ENCODE results near the gene GPR180.

The GPR180 gene

GRCh38 chr13:94556041-94556440, 45.6 kb upstream of the GPR180 start:
- H3F3A ChIP-seq (ENCODE audit: low read depth) = 0 out of 2 replicates have a peak, but pooled peaks cover 3% of the 10 kb centered on the region
- H3K9me2 ChIP-seq (replicated peaks; ENCODE audit: low read depth, low read length) = no peaks in the 10 kb centered on the region
- H4K20me1 ChIP-seq (ENCODE audit: insufficient read depth, low read length, poor library complexity, severe bottlenecking) = no peaks in the 10 kb centered on the region
- H2AFZ ChIP-seq (ENCODE audit: low read length) = no peak overlapping the region
- no peaks in the 10 kb centered on the region for H3K36me3 ChIP-seq (ENCODE audit: insufficient read depth, low read length)
- TF ChIP-seq CTCF (conservative IDR thresholded peaks at IDR 0.05; ENCODE audit: low read length) (no peak), EZH2phosphoT487 (IDR thresholded peaks at IDR 0.05; ENCODE audit: borderline replicate concordance) (no peak)
- no peak overlapping the region for H3K4me3 ChIP-seq (ENCODE audit: low read length, poor library complexity, severe bottlenecking)
- H3K9ac ChIP-seq (ENCODE audit: low read depth, low read length, poor library complexity, severe bottlenecking) = no peak overlapping the region
- no peaks in the 10 kb centered on the region for H3K79me2 ChIP-seq (ENCODE audit: insufficient read depth, low read length)
- peaks cover 13% of the 10 kb centered on the region for H3K4me1 ChIP-seq (ENCODE audit: insufficient read depth, low read length, poor library complexity, severe bottlenecking)
- no peaks in the 10 kb centered on the region for H3K9me3 ChIP-seq (ENCODE audit: insufficient read depth, low read depth, low read length)
- no peak overlapping the region for H3K4me2 ChIP-seq (ENCODE audit: low read depth, low read length, poor library complexity, severe bottlenecking)
- no peaks in the 10 kb centered on the region for H3K27me3 ChIP-seq (ENCODE audit: insufficient read depth, low read length, poor library complexity, severe bottlenecking)

GRCh38 chr13:94556621-94557020, 45.0 kb upstream of the GPR180 start:
- Histone ChIP-seq H3K4me1 (ENCODE audit: insufficient read depth, low read length, poor library complexity, severe bottlenecking) (peaks cover 13% of the 10 kb centered on the region), H3K9ac (ENCODE audit: low read depth, low read length, poor library complexity, severe bottlenecking) (no peak overlapping the region), H3K4me2 (ENCODE audit: low read depth, low read length, poor library complexity, severe bottlenecking) (no peak overlapping the region), H4K20me1 (ENCODE audit: insufficient read depth, low read length, poor library complexity, severe bottlenecking) (no peaks in the 10 kb centered on the region), H3K79me2 (ENCODE audit: insufficient read depth, low read length) (no peaks in the 10 kb centered on the region), H3K4me3 (ENCODE audit: low read length, poor library complexity, severe bottlenecking) (no peak overlapping the region), H3K27me3 (ENCODE audit: insufficient read depth, low read length, poor library complexity, severe bottlenecking) (no peaks in the 10 kb centered on the region), H2AFZ (ENCODE audit: low read length) (no peak overlapping the region), H3K36me3 (ENCODE audit: insufficient read depth, low read length) (no peaks in the 10 kb centered on the region), H3K9me2 (replicated peaks; ENCODE audit: low read depth, low read length) (no peaks in the 10 kb centered on the region), H3F3A (ENCODE audit: low read depth) (0 out of 2 replicates have a peak, but pooled peaks cover 3% of the 10 kb centered on the region), H3K9me3 (ENCODE audit: insufficient read depth, low read depth, low read length) (no peaks in the 10 kb centered on the region)
- TF ChIP-seq EZH2phosphoT487 (IDR thresholded peaks at IDR 0.05; ENCODE audit: borderline replicate concordance) = no peak
- TF ChIP-seq CTCF (conservative IDR thresholded peaks at IDR 0.05; ENCODE audit: low read length) = no peak

- TF ChIP-seq EZH2phosphoT487 (IDR thresholded peaks at IDR 0.05; ENCODE audit: borderline replicate concordance) (no peak), CTCF (conservative IDR thresholded peaks at IDR 0.05; ENCODE audit: low read length) (no peak)
- Histone ChIP-seq H3K36me3 (ENCODE audit: insufficient read depth, low read length) (no peaks in the 10 kb centered on the region), H3K4me2 (ENCODE audit: low read depth, low read length, poor library complexity, severe bottlenecking) (no peak overlapping the region)
Observed at GRCh38 chr13:94557684-94558235, 43.9 kb upstream of the GPR180 start.

More at GRCh38 chr13:94557684-94558235, 43.9 kb upstream of the GPR180 start:
- H2AFZ ChIP-seq (ENCODE audit: low read length) = no peak overlapping the region
- H3K27me3 ChIP-seq (ENCODE audit: insufficient read depth, low read length, poor library complexity, severe bottlenecking) = no peaks in the 10 kb centered on the region
- no peak overlapping the region for H3K4me3 ChIP-seq (ENCODE audit: low read length, poor library complexity, severe bottlenecking)
- no peaks in the 10 kb centered on the region for H3K79me2 ChIP-seq (ENCODE audit: insufficient read depth, low read length)
- H3F3A ChIP-seq (ENCODE audit: low read depth) = 0 out of 2 replicates have a peak, but pooled peaks cover under 1% of the 10 kb centered on the region
- no peaks in the 10 kb centered on the region for H4K20me1 ChIP-seq (ENCODE audit: insufficient read depth, low read length, poor library complexity, severe bottlenecking)
- H3K9me3 ChIP-seq (ENCODE audit: insufficient read depth, low read depth, low read length) = no peaks in the 10 kb centered on the region
- no peaks in the 10 kb centered on the region for H3K9me2 ChIP-seq (replicated peaks; ENCODE audit: low read depth, low read length)
- H3K4me1 ChIP-seq (ENCODE audit: insufficient read depth, low read length, poor library complexity, severe bottlenecking) = peaks cover 13% of the 10 kb centered on the region
- no peak overlapping the region for H3K9ac ChIP-seq (ENCODE audit: low read depth, low read length, poor library complexity, severe bottlenecking)

Measured in Loucy (cell line).